ENCODE data around the gene KANSL1L.

Gene KANSL1L

DNA sequence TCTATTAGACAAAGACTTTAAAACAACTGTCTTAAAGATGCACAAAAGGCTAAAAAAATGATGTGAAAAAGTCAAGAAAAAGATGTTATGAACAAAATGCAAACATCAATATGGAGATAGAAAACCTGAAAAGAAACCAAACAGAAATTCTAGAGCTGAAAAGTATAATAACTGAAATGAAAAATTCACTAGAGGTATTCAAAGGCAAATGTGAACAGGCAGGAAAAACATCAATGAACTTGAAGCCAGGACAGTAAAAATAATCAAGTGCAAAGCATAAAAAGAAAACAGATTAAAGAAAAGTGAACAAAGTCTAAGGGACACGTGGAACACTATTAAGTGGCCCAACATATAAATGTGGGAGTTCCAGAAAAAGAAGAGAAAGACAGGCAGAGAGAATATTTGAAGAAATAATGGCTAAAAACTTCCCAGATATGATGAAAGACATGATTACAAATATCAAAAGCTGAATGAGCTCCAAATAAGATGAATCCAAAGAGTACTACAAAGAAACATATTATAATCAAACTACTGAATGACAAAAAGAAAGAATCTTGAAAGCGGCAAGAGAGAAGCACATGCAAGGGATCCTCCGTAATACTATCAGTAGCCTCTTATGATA lies 57.5 kb downstream of the KANSL1L start:
- H3K4me3 Mint-ChIP-seq = no peak overlapping the region
- no peaks in the 10 kb centered on the region for H3K4me1 Mint-ChIP-seq
- peaks cover 70% of the 10 kb centered on the region for H3K36me3 Mint-ChIP-seq (ENCODE audit: low read depth)
- no peak overlapping the region for H3K27ac Mint-ChIP-seq
- peaks cover 48% of the 10 kb centered on the region for H3K9me3 Mint-ChIP-seq
- no peak for TF ChIP-seq CTCF (IDR thresholded peaks at IDR 0.05; ENCODE audit: unreplicated experiment in 3 of 3)
- no peaks in the 10 kb centered on the region for H3K27me3 Mint-ChIP-seq (ENCODE audit: low read depth)

DNA sequence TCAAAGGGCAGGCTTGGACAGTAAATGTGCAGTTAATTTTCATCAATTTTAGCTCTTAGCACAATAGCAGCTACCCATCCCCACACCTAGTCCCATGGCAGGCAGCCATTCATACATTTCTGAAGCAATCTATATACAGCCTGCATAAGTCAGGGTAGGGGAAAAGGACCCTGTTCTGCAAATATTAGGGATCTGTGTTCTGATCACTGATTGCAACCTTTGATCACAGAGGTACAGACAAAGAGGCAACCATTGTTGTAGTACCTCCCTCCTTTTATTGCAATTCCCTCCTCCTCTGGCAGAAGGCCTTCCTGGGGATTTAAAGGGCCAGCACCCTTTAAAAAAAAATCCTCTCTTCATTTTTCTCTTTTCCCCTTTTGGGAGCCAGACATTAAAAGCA lies 58.3 kb downstream of the KANSL1L start:
- no peaks in the 10 kb centered on the region for H3K4me1 Mint-ChIP-seq
- H3K27ac Mint-ChIP-seq = no peak overlapping the region
- H3K9me3 Mint-ChIP-seq = peaks cover 48% of the 10 kb centered on the region
- H3K27me3 Mint-ChIP-seq (ENCODE audit: low read depth) = no peaks in the 10 kb centered on the region
- H3K36me3 Mint-ChIP-seq (ENCODE audit: low read depth) = peaks cover 66% of the 10 kb centered on the region
- TF ChIP-seq CTCF (IDR thresholded peaks at IDR 0.05; ENCODE audit: unreplicated experiment in 3 of 3) = no peak
- no peak overlapping the region for H3K4me3 Mint-ChIP-seq

DNA sequence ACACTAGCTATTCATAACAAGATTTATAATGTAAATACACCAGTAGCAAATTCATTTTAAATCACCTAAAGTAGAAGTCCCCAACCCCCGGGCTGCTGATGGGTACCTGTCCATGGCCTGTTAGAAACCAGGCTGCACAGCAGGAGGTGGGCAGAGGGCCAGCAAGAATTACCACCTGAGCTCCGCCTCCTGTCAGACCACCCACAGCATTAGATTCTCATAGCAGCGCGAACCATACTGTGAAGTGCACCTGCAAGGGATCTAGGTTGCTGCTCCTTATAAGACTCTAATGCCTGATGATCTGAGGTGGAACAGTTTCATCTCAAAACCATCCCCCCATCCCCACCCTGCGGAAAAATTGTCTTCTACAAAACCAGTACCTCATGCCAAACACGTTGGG lies 71.3 kb downstream of the KANSL1L start:
- no peak for TF ChIP-seq CTCF (IDR thresholded peaks at IDR 0.05; ENCODE audit: unreplicated experiment in 3 of 3)
- Mint-ChIP-seq H3K4me3 (no peak overlapping the region), H3K4me1 (no peaks in the 10 kb centered on the region), H3K27ac (no peak overlapping the region), H3K36me3 (ENCODE audit: low read depth) (peaks cover 26% of the 10 kb centered on the region), H3K9me3 (no peaks in the 10 kb centered on the region), H3K27me3 (ENCODE audit: low read depth) (no peaks in the 10 kb centered on the region)

GRCh38 chr2:210094787-210095186 lies 76.4 kb downstream of the KANSL1L start:
- Mint-ChIP-seq H3K4me3 (no peak overlapping the region), H3K27me3 (ENCODE audit: low read depth) (no peaks in the 10 kb centered on the region), H3K36me3 (ENCODE audit: low read depth) (peaks cover 9% of the 10 kb centered on the region), H3K9me3 (no peaks in the 10 kb centered on the region), H3K4me1 (no peaks in the 10 kb centered on the region), H3K27ac (no peak overlapping the region)
- no peak for TF ChIP-seq CTCF (IDR thresholded peaks at IDR 0.05; ENCODE audit: unreplicated experiment in 3 of 3)

DNA sequence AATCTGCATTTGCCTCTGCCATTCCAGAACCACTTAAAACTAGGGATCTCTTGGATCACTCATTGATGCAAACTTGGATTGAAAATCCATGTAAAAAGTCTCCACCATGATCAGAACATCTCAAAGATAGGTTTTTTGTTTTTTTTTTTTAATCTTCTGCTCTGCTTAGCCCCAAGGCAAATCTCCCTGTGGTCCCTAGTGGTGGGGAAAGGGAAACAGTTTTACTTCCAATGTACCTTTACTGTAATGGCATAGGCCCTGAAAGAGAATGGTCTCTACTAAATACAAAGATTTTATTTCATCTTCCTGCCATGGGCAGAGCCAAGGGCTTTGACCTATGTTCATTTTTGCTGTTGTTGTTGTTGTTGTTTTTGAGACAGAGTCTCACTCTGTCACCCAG lies 78.4 kb downstream of the KANSL1L start:
- Mint-ChIP-seq H3K27ac (no peak overlapping the region), H3K36me3 (ENCODE audit: low read depth) (peaks cover 6% of the 10 kb centered on the region), H3K27me3 (ENCODE audit: low read depth) (no peaks in the 10 kb centered on the region)

More for the DNA sequence above, 78.4 kb downstream of the KANSL1L start:
- no peaks in the 10 kb centered on the region for H3K4me1 Mint-ChIP-seq
- TF ChIP-seq CTCF (IDR thresholded peaks at IDR 0.05; ENCODE audit: unreplicated experiment in 3 of 3) = no peak
- no peak overlapping the region for H3K4me3 Mint-ChIP-seq
- no peaks in the 10 kb centered on the region for H3K9me3 Mint-ChIP-seq

Measured in nephron (organoid).